NT2/D1 (cell line): Measurements from ENCODE around the gene HESX1.

Experiments
- DNase-seq: peaks from one replicate; pipeline ENCODE4 v3.0.0-alpha.2; 2011; ENCODE audit warnings: low read depth, low spot score
- H3K27me3 ChIP-seq: 2 replicates; pipeline ENCODE4 v1.6.0; 2011; ENCODE audit warnings: mild to moderate bottlenecking; ENCODE audit not compliant: insufficient read length, insufficient read depth
- H3K36me3 ChIP-seq: 2 replicates; pipeline ENCODE4 v1.6.1; 2011; ENCODE audit warnings: mild to moderate bottlenecking, low read length, mixed read lengths; ENCODE audit not compliant: insufficient read depth, insufficient read length
- H3K4me1 ChIP-seq: 2 replicates; pipeline ENCODE4 v1.5.1; 2011; ENCODE audit not compliant: insufficient read depth, insufficient read length
- H3K4me3 ChIP-seq: 2 replicates; pipeline ENCODE4 v1.5.1; 2011; ENCODE audit warnings: low read depth; ENCODE audit not compliant: insufficient read length
- H3K9ac ChIP-seq: 2 replicates; pipeline ENCODE4 v1.6.0; 2011; ENCODE audit warnings: low read depth; ENCODE audit not compliant: insufficient read length
- H3K9me3 ChIP-seq: 2 replicates; pipeline ENCODE4 v1.5.1; 2011; ENCODE audit warnings: mild to moderate bottlenecking, low read length; ENCODE audit not compliant: insufficient read depth
- SUZ12 ChIP-seq: IDR thresholded peaks from 2 replicates; pipeline ENCODE4 v1.6.1; 2011; ENCODE audit not compliant: insufficient read length, insufficient read depth; ENCODE audit errors: extremely low read depth
- YY1 ChIP-seq: IDR thresholded peaks from 2 replicates; pipeline ENCODE4 v1.6.1; 2011; ENCODE audit not compliant: insufficient read length, insufficient read depth
- ZNF274 ChIP-seq: IDR thresholded peaks from 2 replicates; pipeline ENCODE4 v1.6.1; 2011; ENCODE audit warnings: mild to moderate bottlenecking, low read depth, low read length

Gene HESX1

DNA sequence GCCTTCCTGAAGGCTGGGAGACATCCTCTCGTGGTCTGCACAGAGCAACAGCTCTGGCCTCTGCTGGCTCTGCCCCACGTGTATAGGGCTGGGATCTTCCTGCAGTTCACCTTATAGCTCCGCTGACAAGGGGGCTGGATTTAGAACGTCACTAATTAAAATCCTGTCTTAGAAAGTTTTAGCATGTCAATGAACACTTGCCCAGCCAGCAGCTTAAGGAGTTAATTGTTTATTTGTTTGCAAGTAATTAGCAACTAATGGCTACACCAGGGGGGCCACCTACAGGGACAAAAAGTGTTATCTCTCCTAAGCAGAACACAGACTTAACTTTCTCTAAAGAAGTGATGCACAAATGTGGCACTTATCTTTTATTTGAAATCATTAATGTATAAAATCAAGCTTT is at the start of gene HESX1:
TSS of gene HESX1 (minus strand) at position 84 of the 403 bp plus-strand sequence. CDS start at position 24, 60 bp downstream.
- no peaks in the 10 kb centered on the region for H3K36me3 ChIP-seq
- no peaks in the 10 kb centered on the region for H3K4me1 ChIP-seq
- H3K4me3 ChIP-seq = no peak within 1 kb of the TSS
- no peaks in the 10 kb centered on the region for H3K9me3 ChIP-seq
- peaks cover 95% of the 10 kb centered on the region for H3K27me3 ChIP-seq
- peak; percentile 86 for DNase-seq
- H3K9ac ChIP-seq = no peak within 1 kb of the TSS
- no peak for TF ChIP-seq YY1
- TF ChIP-seq SUZ12 = no peak
- TF ChIP-seq ZNF274 = no peak

DNA sequence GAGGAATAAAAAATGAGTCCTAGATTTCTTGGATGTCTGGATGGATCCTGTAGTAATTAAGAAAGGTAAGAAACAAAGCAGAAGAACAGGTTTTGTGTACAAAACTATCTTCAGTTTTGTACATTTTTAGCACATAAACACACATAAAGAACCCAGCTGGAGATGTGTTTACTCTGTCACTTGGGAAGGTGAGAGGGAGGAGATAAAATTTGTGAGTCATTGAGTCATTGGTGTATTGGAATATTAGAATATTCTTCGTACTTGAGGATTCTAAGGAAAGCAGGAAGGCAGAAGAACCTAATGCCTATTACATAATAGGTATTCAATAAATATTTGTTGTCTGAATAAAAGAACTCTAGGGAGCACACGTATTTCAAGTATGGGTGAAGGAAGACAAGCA is 45.2 kb upstream of the HESX1 start:
- TF ChIP-seq ZNF274 = no peak
- TF ChIP-seq YY1 = no peak
- no peak for TF ChIP-seq SUZ12
- Histone ChIP-seq H3K9me3 (no peaks in the 10 kb centered on the region), H3K4me3 (no peak overlapping the region), H3K27me3 (no peaks in the 10 kb centered on the region), H3K36me3 (peaks cover 49% of the 10 kb centered on the region), H3K9ac (no peak overlapping the region), H3K4me1 (no peaks in the 10 kb centered on the region)
- no peak for DNase-seq

DNA sequence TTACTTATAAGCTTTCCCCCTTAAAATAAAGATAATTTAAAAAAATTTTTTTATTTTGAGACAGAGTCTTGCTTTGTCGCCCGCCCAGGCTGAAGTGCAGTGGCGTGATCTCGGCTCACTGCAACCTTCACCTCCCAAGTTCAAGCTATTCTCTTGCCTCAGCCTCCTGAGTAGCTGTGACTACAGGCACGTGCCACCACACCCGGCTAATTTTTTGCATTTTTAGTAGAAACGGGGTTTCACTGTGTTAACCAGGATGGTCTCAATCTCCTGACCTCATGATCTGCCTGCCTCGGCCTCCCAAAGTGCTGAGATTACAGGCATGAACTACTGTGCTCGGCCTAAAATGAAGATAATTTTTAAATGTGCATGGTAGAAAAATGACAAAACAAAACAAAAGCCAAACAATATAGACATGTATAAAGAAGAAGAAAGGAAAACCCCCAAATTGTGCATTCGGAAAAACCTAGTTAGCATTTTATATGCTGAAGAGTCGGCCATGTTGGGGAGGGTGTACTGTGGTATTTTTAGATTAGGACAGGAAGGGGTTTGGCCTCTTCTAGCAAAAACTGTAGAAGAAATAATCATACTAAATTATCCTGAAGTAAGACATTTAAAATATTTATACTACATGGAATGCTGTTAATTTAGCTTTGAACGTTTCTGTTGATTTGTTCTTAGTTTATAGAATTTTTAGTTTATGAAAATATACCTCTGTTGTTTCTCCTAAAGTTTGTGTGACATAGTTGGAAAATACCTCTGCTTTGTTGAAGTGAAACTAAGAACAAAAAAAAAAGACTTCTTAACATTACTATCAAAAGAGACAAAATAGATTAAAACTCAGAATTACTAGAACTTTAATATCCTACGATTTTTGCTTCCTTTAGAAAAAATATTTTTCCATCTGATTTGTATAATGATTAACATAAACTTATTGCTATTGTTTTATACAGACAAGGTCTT is 35.1 kb upstream of the HESX1 start:
- TF ChIP-seq YY1 = no peak
- no peak for TF ChIP-seq SUZ12
- no peak for TF ChIP-seq ZNF274
- Histone ChIP-seq H3K9ac (no peak overlapping the region), H3K9me3 (0 out of 2 replicates have a peak, but pooled peaks cover 8% of the 10 kb centered on the region), H3K36me3 (peaks cover 19% of the 10 kb centered on the region), H3K27me3 (no peaks in the 10 kb centered on the region), H3K4me1 (no peaks in the 10 kb centered on the region), H3K4me3 (no peak overlapping the region)
- no peak for DNase-seq

DNA sequence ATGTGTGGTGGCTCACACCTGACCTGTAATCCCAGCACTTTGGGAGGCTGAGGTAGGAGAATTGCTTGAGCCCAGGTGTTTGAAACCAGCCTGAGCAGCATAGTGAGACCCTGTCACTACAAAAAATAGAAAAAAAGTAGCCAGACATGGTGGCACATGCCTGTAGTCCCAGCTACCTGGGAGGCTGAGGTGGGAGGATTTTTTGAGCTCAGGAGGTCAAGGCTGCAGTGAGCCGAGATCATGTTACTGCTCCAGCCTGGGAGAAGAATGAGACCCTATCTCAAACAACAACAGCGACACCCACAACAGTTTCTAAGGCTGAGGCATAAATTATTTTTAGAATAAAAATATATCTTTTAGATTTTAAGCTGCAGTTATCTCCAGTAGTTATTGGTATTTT is 34.0 kb upstream of the HESX1 start:
- DNase-seq = no peak
- H3K9me3 ChIP-seq = 0 out of 2 replicates have a peak, but pooled peaks cover 2% of the 10 kb centered on the region
- no peak overlapping the region for H3K9ac ChIP-seq
- peaks cover 7% of the 10 kb centered on the region for H3K27me3 ChIP-seq
- H3K4me3 ChIP-seq = no peak overlapping the region
- no peak for TF ChIP-seq SUZ12
- TF ChIP-seq YY1 = no peak
- H3K4me1 ChIP-seq = no peaks in the 10 kb centered on the region
- peaks cover 13% of the 10 kb centered on the region for H3K36me3 ChIP-seq

DNA sequence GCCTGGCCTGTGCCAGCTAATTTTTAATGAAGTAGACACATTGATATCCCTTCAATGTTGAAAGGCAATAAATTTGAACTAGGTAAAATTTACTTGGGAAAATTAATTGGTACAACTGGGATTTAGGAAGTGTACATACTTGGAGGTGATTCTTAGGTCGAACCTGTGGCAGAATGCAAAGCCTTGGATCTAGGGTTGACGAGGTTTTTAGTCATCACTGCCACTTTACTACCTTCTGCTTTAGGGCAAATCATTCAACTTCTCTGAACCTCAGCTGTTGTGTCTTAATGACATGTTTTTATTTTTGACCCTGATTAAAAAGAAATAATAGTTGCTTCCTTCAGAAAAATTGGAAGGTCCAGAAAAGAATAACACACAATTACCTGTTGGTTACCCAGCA is 30.2 kb upstream of the HESX1 start:
- no peak for DNase-seq
- Histone ChIP-seq H3K9ac (no peak overlapping the region), H3K27me3 (peaks cover 18% of the 10 kb centered on the region), H3K36me3 (peaks cover 3% of the 10 kb centered on the region), H3K4me3 (no peak overlapping the region), H3K9me3 (no peaks in the 10 kb centered on the region), H3K4me1 (no peaks in the 10 kb centered on the region)
- TF ChIP-seq YY1 (no peak), SUZ12 (no peak), ZNF274 (no peak)

DNA sequence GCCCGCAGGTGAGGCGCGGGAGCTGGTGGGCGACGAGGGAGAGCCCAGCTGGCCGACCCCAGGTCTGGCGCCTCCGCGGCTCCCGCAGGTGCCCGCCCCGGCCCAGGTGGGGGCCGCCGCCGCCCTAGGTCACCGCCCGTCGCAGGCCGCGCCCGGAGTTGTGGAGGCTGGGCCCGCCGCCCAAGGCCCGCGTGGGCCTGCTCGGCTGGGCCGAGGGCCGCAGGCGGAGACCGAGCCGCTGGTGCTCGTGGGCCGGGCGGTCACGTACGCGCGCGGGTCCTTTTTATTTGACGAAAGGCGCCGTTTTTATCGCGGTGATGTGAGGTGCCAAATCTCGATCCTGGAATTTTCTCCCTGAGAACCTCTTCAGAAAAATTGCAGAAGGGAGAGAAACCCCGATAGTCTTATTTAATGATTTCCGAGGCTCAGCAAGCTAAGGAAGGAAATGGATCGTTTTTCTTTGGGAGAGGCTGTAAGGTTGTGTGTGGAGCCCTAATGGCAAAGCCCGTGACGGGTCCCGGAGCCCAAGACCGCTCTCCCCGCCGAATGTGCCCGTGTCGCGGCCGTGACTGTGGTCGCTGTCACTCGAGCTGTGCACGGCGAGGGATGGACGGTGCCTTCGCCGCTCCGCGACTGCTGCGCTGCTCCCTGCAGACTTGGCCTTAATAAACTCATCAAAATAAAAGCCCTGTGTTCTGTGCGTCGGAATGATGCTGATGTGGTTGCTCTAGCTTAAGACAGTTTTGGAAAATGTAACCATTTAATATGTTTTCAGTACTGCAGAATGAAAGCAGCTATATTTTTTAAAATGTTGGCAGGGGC is 28.4 kb upstream of the HESX1 start:
- H3K9me3 ChIP-seq = no peaks in the 10 kb centered on the region
- peaks cover 3% of the 10 kb centered on the region for H3K36me3 ChIP-seq
- peak overlapping the region; percentile 94 for H3K9ac ChIP-seq
- TF ChIP-seq ZNF274 (no peak), YY1 (no peak), SUZ12 (peak; percentile 42)
- peaks cover 18% of the 10 kb centered on the region for H3K27me3 ChIP-seq
- DNase-seq = no peak
- peak overlapping the region; percentile 75 for H3K4me3 ChIP-seq
- no peaks in the 10 kb centered on the region for H3K4me1 ChIP-seq
